Activated effector memory CD4-positive, alpha-beta T cell treated with anti-CD3 and anti-CD28 coated beads, Interleukin-2, amount 50 U/mL, for 16 hours (primary cell): ENCODE data around the gene SEC24B.
A peak's percentile ranks its signal among the peaks of the same experiment; 100 is the strongest.

Experiments
- DNase-seq: peaks from one replicate; pipeline ENCODE4 v3.0.0-alpha.2; 2020

Gene SEC24B

GRCh38 chr4:109433205-109434006 lies at the start of gene SEC24B:
Gene SEC24B, plus strand, starts transcription at chr4:109433815. Its CDS starts 55 bp downstream, at chr4:109433870.
- DNase-seq, result peak; percentile 95

DNA sequence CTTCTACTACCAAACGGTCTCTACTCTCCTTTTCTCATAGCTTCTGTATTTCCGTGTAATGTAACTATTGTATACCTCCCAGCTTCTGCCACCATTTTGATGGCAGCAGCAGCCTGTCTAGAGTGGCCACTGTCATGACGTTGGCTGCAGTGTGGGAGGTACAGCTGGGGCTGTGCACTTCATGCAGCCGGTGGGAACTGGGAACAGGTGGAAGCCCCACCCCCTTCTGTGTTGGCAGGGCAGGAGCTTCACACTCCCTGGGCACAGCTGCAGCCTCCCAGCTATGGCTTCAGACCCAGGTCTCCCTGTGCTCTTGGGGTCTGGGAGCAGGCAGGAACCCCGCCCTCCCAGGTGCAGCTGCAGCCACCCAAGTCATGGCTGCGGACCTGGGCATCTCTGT lies 49.8 kb upstream of the SEC24B start:
- no peak for DNase-seq

DNA sequence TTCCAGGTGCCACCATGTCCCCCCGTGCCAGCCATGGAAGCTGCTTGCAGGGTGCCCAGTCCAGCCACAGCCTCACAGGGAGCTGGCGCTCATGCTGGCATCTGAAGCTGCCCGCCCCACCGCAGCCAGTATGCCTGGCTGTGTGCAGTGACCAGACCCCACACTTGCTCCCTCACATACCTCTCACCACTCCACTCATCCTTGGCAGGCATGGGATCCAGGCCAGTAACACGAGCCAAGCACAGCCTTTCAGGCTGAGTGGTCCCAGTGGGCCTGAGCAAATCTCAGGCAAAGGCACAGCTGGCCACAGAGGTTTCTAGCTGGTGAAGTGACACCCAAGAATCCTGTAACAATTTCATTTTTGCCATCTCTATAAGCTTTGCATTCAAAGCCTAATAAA lies 48.4 kb upstream of the SEC24B start:
- DNase-seq, result no peak

DNA sequence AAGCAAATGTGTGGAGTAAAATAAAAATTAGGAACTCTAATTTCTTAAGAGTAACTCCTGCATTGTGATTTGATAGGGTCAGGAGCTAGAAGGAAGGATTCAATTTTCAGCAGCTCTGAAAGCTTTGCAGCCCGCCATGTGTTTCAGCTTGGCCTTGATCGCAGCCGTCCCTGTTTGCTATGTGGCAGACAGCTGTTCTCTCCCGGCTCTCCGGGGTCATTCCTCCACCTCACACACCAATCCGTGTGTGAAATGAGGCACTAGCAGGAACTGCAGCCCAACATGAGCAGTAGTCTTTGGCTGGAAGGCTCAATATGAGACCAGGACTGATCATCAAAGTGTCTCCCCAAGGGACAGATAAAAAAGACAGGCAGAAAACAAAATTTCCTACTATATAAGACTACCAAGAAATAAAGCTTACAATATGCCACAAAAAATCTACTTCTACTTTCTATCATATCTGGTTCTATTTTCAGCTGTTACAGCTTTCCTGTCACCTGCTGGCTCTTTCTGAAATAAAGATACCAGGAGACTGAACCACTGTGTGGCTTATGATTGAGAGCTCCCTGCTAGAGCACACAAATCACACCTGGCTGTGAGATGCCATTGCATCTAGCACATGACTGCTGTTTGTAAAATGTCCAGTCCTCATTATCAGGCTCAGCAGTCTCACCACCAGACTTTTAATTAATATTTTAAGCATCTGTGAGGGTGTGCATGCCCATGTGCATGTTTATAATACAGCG lies 44.1 kb upstream of the SEC24B start:
- DNase-seq, result no peak

DNA sequence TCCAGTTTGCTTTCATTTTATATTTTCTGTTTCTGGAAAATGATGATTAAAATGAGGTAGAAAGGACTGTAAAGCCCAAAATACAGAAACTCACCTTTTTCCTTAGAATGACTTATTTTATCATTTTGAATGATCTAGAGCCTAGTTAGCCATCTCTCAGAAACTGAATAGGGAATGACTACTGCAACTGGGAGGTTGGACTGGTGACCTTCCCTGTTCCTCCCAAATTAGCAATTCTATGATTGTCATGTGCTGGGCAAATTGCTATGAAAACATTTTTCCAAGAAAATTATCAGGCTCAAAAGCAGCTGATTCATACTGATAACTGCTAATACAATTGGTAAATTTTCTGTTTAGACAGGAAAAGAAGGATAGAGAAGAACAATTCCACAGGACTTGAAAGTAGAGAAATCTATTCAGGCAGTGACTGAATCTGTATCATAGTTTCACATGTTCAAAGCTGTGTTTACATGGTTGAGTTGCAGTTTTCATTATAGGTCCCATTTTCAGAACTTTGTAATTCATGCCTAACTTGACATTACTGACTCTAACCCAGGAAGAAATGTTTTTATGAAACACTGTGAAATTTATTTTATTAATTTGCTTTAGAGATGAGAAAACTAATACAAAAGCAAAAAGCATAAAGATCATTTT lies 43.4 kb upstream of the SEC24B start:
- no peak for DNase-seq

- no peak for DNase-seq
Measured at GRCh38 chr4:109395694-109396093, 37.9 kb upstream of the SEC24B start.

DNA sequence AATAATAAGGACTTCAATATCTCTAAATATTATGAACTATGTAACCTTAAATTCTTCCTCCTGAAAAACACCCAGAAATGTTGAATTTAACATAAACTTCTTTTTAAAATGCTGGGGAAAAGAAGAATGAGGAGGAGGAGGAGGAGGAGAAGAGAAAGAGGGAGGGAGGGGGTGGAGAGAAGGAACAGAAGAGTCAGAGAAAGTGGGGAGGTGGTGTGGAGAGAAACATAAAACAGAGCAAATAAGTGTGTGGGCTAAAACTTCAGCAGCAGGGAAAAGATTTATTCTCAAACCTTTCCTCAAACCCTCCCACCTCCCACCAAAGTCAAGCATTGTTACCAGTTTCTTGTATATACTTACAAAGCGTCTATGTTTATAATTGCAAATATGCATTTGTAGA lies 34.7 kb upstream of the SEC24B start:
- DNase-seq, result no peak

DNA sequence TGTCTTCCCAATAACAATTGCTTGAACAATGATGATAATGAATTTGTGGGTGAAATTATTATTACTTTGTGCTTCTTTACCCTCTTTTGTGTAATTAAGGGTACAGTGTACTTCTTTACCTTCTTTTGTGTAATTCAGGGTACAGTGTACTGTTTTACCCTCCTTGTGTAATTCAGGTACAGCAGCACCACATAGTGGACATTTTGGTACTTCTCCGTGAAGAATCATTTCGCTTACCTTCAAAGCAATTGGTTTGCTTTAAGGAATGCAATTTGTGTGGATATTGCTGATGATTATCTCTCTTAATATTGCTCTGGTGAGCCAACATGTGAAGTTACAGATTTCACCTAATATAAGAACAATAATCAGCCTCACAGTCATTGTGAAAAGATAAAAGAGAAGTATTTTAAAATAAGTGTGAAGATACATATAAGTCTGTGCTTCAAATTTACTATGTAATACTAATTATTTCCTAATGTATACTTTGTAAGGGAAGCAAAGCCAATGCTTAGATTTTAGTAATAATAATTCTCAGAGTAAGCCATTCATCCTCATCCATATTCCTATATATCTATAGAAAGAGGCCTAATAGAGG lies 27.2 kb upstream of the SEC24B start:
- DNase-seq, result no peak

DNA sequence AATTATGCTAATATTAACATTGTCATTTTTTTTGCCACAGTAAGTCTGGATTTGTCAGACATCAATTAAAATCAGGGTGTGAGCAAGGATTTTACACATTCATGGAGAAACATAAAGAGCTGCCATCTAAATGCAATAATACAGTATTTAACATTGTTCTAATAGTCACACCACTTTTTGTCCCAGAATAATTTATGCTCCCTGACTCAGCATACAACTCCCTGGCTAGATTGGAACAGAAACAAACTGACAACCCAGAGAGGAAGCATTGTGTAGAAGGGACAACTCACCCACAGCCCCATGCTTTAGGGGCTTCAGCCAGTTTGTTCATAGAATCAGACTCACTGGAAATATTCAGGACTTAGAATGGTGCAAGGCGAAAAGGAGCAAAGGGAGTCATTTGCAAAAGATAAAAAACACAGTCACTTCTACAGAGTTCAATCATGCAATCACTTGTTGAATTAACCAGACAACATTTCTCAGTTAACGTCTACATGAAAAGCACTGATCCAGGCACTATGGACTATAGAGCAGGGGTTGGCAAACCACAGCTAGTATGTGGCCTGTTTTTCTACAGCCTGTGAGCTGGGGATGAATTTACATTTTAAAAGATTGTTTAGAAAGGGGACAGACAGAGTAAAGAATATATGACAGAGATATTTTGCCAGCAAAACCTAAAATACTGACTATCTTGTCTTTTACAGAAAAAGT lies 26.4 kb upstream of the SEC24B start:
- DNase-seq, result no peak

- no peak for DNase-seq
Measured at GRCh38 chr4:109408711-109409110, 24.9 kb upstream of the SEC24B start.

- no peak for DNase-seq
Measured at GRCh38 chr4:109410226-109410625, 23.4 kb upstream of the SEC24B start.

DNA sequence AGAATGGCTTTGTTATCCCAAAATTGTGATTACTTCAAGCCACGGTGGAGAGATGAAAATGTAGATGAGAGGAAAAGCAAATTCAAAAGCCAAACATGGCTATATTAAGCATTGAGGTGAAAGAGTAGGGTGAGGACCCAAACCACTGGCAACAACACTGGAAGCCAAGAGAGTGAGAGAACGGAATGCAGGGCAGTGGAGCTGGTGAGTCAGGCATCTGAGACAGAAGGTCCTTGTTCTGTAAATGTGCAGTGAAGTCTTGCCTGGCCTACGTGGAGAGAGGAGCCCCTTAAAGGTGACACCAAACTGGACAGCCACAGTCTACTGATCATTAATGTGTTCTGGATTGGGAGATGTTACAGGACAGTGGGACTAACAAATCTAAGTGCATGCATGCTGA lies 22.8 kb upstream of the SEC24B start:
- DNase-seq, result no peak

GRCh38 chr4:109411964-109412363 lies 21.7 kb upstream of the SEC24B start:
- no peak for DNase-seq

- DNase-seq, result no peak
Measured at GRCh38 chr4:109412776-109413175, 20.8 kb upstream of the SEC24B start.

- DNase-seq, result no peak
Measured at GRCh38 chr4:109414938-109415337, 18.7 kb upstream of the SEC24B start.

- DNase-seq, result no peak
Measured at GRCh38 chr4:109418588-109418987, 15.0 kb upstream of the SEC24B start.

GRCh38 chr4:109419679-109420078 lies 13.9 kb upstream of the SEC24B start:
- DNase-seq, result no peak

GRCh38 chr4:109424093-109424841 lies 9.3 kb upstream of the SEC24B start:
- no peak for DNase-seq

- DNase-seq, result no peak
Measured at GRCh38 chr4:109425405-109425804, 8.2 kb upstream of the SEC24B start.

GRCh38 chr4:109429545-109429944 lies 4.1 kb upstream of the SEC24B start:
- DNase-seq, result no peak

- DNase-seq, result no peak
Measured at GRCh38 chr4:109432203-109432602, 1.4 kb upstream of the SEC24B start.

DNA sequence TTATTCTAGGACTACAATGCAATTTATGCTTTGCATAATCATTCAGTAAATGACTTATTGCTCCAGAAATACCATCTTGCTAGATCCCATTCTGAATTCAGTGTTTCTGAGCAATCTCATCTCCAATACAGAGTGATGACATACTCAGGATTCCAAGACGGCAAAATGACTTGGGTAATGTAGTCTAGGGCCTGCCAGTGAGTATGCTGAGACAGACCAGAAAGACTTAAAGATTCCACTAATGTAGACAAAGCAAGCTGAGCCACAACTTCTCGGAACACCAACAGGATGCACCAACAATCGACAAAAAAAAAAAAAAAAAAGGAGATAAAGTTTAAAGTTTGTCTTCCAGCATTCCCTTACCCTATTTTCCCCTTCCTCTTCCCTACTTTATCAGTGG lies 919 bp upstream of the SEC24B start:
- no peak for DNase-seq
